HUES64 (cell line): ENCODE measurements around the gene TIGAR.

Experiments
- H3K27ac ChIP-seq: 2 replicates; pipeline ENCODE4 v1.7.0; 2013; ENCODE audit warnings: low read depth, low read length, inconsistent platforms
- H3K27me3 ChIP-seq: 2 replicates; pipeline ENCODE4 v1.6.1; 2013; ENCODE audit warnings: mild to moderate bottlenecking, low read length; ENCODE audit not compliant: insufficient read depth
- H3K36me3 ChIP-seq: 2 replicates; pipeline ENCODE4 v1.6.1; 2013; ENCODE audit warnings: mild to moderate bottlenecking, low read length; ENCODE audit not compliant: insufficient read depth
- H3K4me1 ChIP-seq: 2 replicates; pipeline ENCODE4 v1.6.1; 2013; ENCODE audit warnings: mild to moderate bottlenecking, low read length, moderate library complexity; ENCODE audit not compliant: insufficient read depth
- H3K4me3 ChIP-seq: 2 replicates; pipeline ENCODE4 v1.5.1; 2013; ENCODE audit warnings: mild to moderate bottlenecking, low read length, moderate library complexity
- H3K9ac ChIP-seq: 2 replicates; pipeline ENCODE4 v1.6.1; 2013; ENCODE audit warnings: mild to moderate bottlenecking, low read depth, low read length
- H3K9me3 ChIP-seq: 2 replicates; pipeline ENCODE4 v1.6.1; 2013; ENCODE audit warnings: low read depth, low read length; ENCODE audit not compliant: insufficient read depth
- WGBS: fragments of 150-250, 120-280 bp; methylation state at CpG from one replicate; pipeline ENCODE4 v1.1.7; 2013; ENCODE audit warnings: missing lambda C conversion rate; 5-methylcytosine and 5-hydroxymethylcytosine counted together

The TIGAR gene

DNA sequence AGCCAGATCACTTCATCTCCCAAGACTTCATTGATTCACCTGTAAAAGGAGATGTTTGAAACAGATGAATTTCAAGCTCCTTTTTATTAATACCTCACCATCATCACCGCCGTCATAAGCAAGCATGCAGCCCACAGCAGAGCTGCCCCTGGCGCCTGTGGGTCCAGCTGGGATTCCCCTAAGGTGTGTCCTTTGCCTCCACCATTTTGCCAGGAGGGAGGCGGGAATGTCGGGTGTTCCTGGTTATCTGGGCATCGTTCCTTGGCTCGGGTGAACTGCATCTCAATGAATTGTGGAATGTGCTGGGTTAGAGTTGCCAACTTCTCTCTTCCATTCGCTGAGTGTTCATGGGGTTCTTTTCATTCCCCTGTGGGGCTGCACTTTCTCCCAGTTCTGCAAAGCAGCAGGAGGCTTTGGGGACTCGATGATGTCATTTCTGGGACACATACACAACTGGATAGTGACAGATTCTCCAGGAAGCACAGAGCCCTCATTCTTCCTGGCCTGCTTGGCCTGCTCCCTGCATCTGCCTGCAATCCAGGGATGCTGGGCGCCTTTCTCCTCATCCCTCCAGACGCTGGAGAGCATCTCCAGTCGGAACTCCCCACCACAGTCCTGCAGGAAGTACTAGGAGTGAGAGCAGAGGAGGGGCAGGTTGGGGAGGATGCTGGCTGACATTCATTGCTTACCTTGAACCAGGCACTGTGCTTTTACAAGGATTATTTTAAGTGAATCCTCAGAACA lies 37.3 kb upstream of the TIGAR start:
- 92% methylated on average over 12 of the region's 12 CpGs for whole genome bisulfite sequencing
- H3K27me3 ChIP-seq: no peaks in the 10 kb centered on the region
- no peak overlapping the region for H3K27ac ChIP-seq
- H3K4me3 ChIP-seq: no peak overlapping the region
- no peaks in the 10 kb centered on the region for H3K9me3 ChIP-seq
- peaks cover 99% of the 10 kb centered on the region for H3K36me3 ChIP-seq
- H3K4me1 ChIP-seq: peaks cover 3% of the 10 kb centered on the region; the same call in 1 of the 2 replicates
- H3K9ac ChIP-seq: no peak overlapping the region

DNA sequence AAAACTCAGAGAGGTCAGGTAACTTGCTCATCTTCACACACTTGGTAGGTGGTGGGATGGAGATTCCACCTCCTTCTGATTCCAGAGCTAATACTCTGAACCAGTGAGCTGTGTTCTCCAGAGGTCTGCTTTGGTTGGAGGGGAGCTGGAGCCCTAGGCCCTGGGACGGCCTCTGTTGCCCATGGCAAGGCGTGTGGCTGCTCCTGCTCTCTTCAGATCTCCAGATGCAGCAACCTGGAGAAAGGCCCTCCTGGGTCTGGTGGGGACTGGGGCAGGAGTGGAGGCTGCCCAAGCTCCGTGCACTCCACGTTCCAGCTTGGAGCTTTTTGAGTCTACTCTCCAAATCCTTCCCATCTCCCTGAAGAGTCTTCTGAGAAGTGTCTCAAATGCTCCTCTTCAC lies 36.7 kb upstream of the TIGAR start:
- 94% methylated on average over 4 of the region's 4 CpGs for WGBS
- Histone ChIP-seq H3K9ac (no peak overlapping the region), H3K27me3 (no peaks in the 10 kb centered on the region), H3K9me3 (no peaks in the 10 kb centered on the region), H3K4me1 (peaks cover 3% of the 10 kb centered on the region; the same call in 1 of the 2 replicates), H3K27ac (no peak overlapping the region), H3K36me3 (peaks cover 99% of the 10 kb centered on the region), H3K4me3 (no peak overlapping the region)

GRCh38 chr12:4285070-4285469 lies 35.9 kb upstream of the TIGAR start:
- H3K9me3 ChIP-seq: no peaks in the 10 kb centered on the region
- no peaks in the 10 kb centered on the region for H3K27me3 ChIP-seq
- WGBS: 95% methylated on average over 7 of the region's 8 CpGs

GRCh38 chr12:4286228-4286627 lies 34.8 kb upstream of the TIGAR start:
- H3K4me3 ChIP-seq: no peak overlapping the region
- no peak overlapping the region for H3K27ac ChIP-seq
- H3K4me1 ChIP-seq: no peaks in the 10 kb centered on the region
- H3K9me3 ChIP-seq: no peaks in the 10 kb centered on the region
- H3K36me3 ChIP-seq: peaks cover 99% of the 10 kb centered on the region
- WGBS: 89% methylated on average over 12 of the region's 12 CpGs
- H3K27me3 ChIP-seq: no peaks in the 10 kb centered on the region
- no peak overlapping the region for H3K9ac ChIP-seq

More at GRCh38 chr12:4285070-4285469, 35.9 kb upstream of the TIGAR start:
- H3K27ac ChIP-seq: no peak overlapping the region
- H3K4me1 ChIP-seq: peaks cover under 1% of the 10 kb centered on the region; the same call in 1 of the 2 replicates
- H3K9ac ChIP-seq: no peak overlapping the region
- H3K36me3 ChIP-seq: peaks cover 99% of the 10 kb centered on the region
- no peak overlapping the region for H3K4me3 ChIP-seq

DNA sequence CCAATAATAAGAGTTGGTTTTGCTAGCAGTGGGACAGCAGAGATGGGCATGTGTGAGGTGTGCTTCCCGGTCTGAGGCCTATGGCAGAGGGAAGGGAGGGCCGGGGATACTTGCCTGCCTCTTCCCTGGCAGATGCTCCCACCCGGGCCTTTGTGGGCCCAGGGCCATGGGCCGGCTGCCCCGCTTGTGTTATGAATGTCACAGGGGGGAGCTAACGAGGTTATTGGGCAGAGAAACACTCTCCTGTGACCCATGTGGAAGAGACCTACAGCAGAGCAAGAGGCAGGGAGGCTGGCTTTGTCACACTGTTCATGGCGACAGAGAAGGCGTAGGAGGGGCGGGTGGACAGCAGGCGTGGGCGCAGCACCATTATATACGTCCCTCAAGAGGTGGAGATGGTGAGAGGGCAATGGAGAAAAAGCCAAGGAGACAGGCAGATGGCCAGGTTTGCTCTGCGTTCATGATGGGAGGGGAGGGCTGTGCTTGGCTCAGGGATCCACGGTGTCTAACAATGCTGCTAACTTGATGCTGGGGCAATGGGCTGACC lies 34.2 kb upstream of the TIGAR start:
- peaks cover 100% of the 10 kb centered on the region for H3K36me3 ChIP-seq
- no peak overlapping the region for H3K4me3 ChIP-seq
- WGBS: 89% methylated on average over 14 of the region's 14 CpGs
- H3K9ac ChIP-seq: no peak overlapping the region
- H3K27ac ChIP-seq: no peak overlapping the region
- no peaks in the 10 kb centered on the region for H3K4me1 ChIP-seq
- H3K9me3 ChIP-seq: no peaks in the 10 kb centered on the region
- no peaks in the 10 kb centered on the region for H3K27me3 ChIP-seq

DNA sequence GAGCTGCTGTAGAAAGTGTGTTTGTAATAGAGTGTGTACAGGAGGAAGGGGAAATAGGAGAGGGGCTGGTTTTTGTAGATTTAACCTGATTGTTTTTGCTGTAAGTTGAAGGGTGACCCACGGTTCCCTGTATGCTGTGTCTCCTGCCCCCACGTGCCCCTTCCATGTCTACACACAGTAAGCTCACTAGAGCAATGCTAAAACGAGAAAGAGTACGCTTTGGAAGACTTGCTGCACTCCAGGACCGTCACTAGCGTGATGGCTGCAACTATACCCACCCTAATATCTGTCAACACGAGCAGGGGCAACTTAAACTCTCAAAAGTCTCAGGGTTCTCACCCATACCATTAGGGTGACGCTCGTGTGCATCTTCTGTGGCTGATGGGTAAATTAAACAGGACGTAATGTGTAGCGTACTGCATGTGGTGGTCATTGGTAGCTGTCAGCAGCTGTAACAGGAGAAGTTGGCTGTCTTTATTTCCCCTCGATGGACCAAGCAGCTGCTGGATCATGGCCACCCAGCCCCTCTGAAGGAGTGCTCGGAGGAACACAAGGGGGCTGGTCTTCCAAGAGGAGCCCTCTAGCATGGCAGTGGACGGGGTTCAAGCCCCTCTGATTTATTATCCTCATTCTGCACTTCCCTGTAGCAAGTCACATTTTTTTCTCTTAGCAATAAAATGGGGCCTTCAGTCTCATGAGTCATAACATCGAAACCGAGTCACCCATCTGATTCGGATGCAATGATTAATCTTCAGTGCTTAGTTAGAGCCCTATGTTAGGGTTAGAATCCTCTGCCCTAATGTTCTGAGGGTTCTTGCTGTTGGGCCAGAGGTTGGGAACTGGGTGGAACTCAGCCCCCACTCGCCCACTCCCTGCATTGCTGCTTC lies 33.4 kb upstream of the TIGAR start:
- 94% methylated on average over 18 of the region's 18 CpGs for WGBS
- H3K4me3 ChIP-seq: no peak overlapping the region
- no peak overlapping the region for H3K9ac ChIP-seq
- no peaks in the 10 kb centered on the region for H3K9me3 ChIP-seq
- H3K27me3 ChIP-seq: no peaks in the 10 kb centered on the region
- H3K36me3 ChIP-seq: peaks cover 100% of the 10 kb centered on the region
- no peak overlapping the region for H3K27ac ChIP-seq
- H3K4me1 ChIP-seq: 0 out of 2 replicates have a peak, but pooled peaks cover 2% of the 10 kb centered on the region

- no peak overlapping the region for H3K27ac ChIP-seq
- no peaks in the 10 kb centered on the region for H3K9me3 ChIP-seq
- H3K4me1 ChIP-seq: 0 out of 2 replicates have a peak, but pooled peaks cover 4% of the 10 kb centered on the region
- WGBS: 95% methylated on average over 20 of the region's 20 CpGs
- peaks cover 100% of the 10 kb centered on the region for H3K36me3 ChIP-seq
- no peak overlapping the region for H3K4me3 ChIP-seq
- H3K9ac ChIP-seq: no peak overlapping the region
- H3K27me3 ChIP-seq: no peaks in the 10 kb centered on the region
Observed at GRCh38 chr12:4288296-4289131, 32.5 kb upstream of the TIGAR start.

DNA sequence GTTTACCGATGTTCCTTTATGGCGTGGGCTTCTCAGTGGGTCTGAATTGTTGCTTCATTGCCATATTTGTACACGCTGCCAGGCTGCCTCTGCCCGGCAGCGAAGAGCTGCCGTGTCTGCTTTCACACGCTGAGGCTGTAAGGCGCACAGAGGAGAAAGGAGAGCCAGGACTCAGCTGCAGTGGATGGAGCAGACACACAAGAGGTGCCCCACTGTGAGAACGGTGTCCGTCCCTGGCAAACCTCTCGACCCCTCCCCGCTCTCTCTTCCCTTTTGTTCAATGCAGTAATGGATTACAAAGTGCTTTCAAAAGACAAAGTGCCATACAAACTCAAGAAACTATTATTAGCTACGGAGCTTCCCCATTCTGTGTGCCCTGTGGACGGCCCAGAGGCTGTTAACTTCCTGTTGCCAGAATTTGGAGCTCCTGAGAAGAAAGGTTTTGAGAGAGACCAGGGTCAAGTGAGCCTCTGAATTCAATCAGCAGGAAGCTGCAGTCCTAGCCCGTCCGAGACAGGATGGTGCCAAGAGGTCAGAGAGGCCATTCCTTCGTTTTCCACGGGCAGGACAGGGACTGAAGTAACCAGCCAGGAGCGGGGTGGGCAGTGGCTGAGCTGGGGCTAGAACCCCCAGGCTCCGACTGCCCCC lies 31.7 kb upstream of the TIGAR start:
- Histone ChIP-seq H3K4me1 (0 out of 2 replicates have a peak, but pooled peaks cover 9% of the 10 kb centered on the region), H3K9me3 (no peaks in the 10 kb centered on the region), H3K4me3 (no peak overlapping the region), H3K36me3 (peaks cover 98% of the 10 kb centered on the region), H3K27ac (no peak overlapping the region), H3K27me3 (no peaks in the 10 kb centered on the region), H3K9ac (no peak overlapping the region)
- 91% methylated on average over 20 of the region's 20 CpGs for WGBS

DNA sequence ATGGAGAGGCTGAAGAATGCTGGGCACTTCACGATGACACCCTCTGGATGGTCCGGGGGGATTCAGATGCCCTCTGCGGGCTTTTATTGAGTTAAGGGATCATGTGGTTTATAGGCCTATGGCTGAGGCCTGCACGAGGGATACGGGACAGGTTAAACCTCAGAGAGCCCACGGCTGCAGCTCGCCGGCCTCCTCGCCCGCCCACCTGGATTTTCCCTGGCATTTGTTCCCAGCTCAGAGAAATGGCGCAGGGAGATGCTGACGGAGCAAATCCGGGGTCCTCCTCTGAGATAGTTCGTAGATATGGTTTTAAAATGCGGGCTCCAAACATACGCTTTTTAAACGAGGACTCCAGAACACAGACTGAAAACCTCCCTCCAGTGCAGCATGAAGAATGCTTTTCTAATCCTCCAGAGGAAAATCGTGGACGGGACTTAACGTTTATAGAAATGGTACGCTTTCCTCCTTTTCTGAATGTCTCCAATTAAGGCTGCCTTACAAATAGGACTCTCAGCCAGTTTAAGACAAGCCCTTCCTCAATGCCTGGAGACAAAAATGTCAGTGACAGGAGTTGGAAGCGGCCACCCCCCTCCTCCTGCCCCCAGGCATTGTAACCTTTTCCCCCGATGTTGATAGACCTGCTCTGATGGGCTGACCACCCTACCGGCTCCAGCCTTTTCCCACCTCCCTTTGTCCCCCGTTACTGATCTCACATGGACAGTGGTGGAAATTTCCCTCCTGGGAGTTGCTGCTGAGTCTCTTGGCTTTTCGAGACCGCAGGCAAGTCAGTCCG lies 30.8 kb upstream of the TIGAR start:
- 92% methylated on average over 28 of the region's 28 CpGs for WGBS
- 0 out of 2 replicates have a peak, but pooled peaks cover 9% of the 10 kb centered on the region for H3K4me1 ChIP-seq
- no peaks in the 10 kb centered on the region for H3K27me3 ChIP-seq
- H3K36me3 ChIP-seq: peaks cover 98% of the 10 kb centered on the region
- no peak overlapping the region for H3K27ac ChIP-seq
- no peaks in the 10 kb centered on the region for H3K9me3 ChIP-seq
- H3K4me3 ChIP-seq: no peak overlapping the region
- H3K9ac ChIP-seq: no peak overlapping the region
